ENCODE measurements around the gene SIRPB1.
"Not testable (repeated sequence)": the region's sequence is repeated elsewhere in the genome, so short reads cannot be mapped to it uniquely, and the experiment has no call there.

SIRPB1 gene

GRCh38 chr20:1636621-1637020 lies 16.8 kb upstream of the SIRPB1 start:
- no peak for DNase-seq

- DNase-seq: no peak
Observed at GRCh38 chr20:1635291-1635979, 15.6 kb upstream of the SIRPB1 start.

GRCh38 chr20:1633535-1633934 lies 13.7 kb upstream of the SIRPB1 start:
- DNase-seq: no peak

GRCh38 chr20:1632178-1632577 lies 12.4 kb upstream of the SIRPB1 start:
- no peak for DNase-seq

- no peak for DNase-seq
Observed at GRCh38 chr20:1631309-1632151, 11.7 kb upstream of the SIRPB1 start.

- DNase-seq: no peak
Observed at GRCh38 chr20:1630186-1630585, 10.4 kb upstream of the SIRPB1 start.

GRCh38 chr20:1629321-1629720 lies 9.5 kb upstream of the SIRPB1 start:
- DNase-seq: no peak

- no peak for DNase-seq
Observed at GRCh38 chr20:1628621-1629020, 8.8 kb upstream of the SIRPB1 start.

GRCh38 chr20:1627200-1627550 lies 7.4 kb upstream of the SIRPB1 start:
- no peak for DNase-seq

GRCh38 chr20:1626528-1627199 lies 6.9 kb upstream of the SIRPB1 start:
- DNase-seq: no peak

- no peak for DNase-seq
Observed at GRCh38 chr20:1625083-1625690, 5.4 kb upstream of the SIRPB1 start.

- DNase-seq: no peak
Observed at GRCh38 chr20:1623501-1624205, 3.8 kb upstream of the SIRPB1 start.

GRCh38 chr20:1622450-1622849 lies 2.6 kb upstream of the SIRPB1 start:
- DNase-seq: no peak

- no peak for DNase-seq
Observed at GRCh38 chr20:1621316-1621715, 1.5 kb upstream of the SIRPB1 start.

- DNase-seq: no peak
Observed at GRCh38 chr20:1618954-1619540, 762 bp downstream of the SIRPB1 start.

- no peak for DNase-seq
Observed at GRCh38 chr20:1618479-1618878, 1.3 kb downstream of the SIRPB1 start.

GRCh38 chr20:1616858-1617434 lies 2.9 kb downstream of the SIRPB1 start:
- DNase-seq: no peak

GRCh38 chr20:1610404-1610803 lies 9.4 kb downstream of the SIRPB1 start:
- DNase-seq: not testable (repeated sequence)

GRCh38 chr20:1608678-1609347 lies 11.0 kb downstream of the SIRPB1 start:
- DNase-seq: not testable (repeated sequence)

- no peak for DNase-seq
Observed at GRCh38 chr20:1600736-1601135, 19.1 kb downstream of the SIRPB1 start.

GRCh38 chr20:1595333-1595732 lies 24.5 kb downstream of the SIRPB1 start:
- no peak for DNase-seq

Measured in HCEC 1CT (cell line).